Measurements from ENCODE around the gene TUBE1.

GRCh38 chr6:112117554-112117953 lies 30.3 kb upstream of the TUBE1 start:
- TF ChIP-seq EZH2phosphoT487 (IDR thresholded peaks at IDR 0.05; ENCODE audit: borderline replicate concordance) (no peak), CTCF (conservative IDR thresholded peaks at IDR 0.05; ENCODE audit: low read length) (no peak)

Data from Loucy (cell line).